CD4-positive, CD25-positive, alpha-beta regulatory T cell (primary cell): ENCODE results near the gene TEKT3. TPM values are rescaled to one million over a fixed set of nuclear protein-coding genes. Genes with fewer than 3 reads are reported as not detected.

Source experiments
- ATAC-seq, 2 donors: fragments of 150-1000 bp; cut with Tn5 transposase; one replicate each; pipeline ENCODE4 v1.10.0; 2021; ENCODE audit warnings: low read depth in 2 of 2, moderate number of reproducible peaks in 2 of 2, moderate library complexity in 1 of 2
- DNase-seq, 3 donors: peaks; one replicate each; pipeline versions ENCODE4 v3.0.0 to v3.0.0-alpha.2; 2012 to 2022; ENCODE audit warnings: mixed read lengths in 1 of 3
- H3K27ac ChIP-seq: one replicate; pipeline ENCODE4 v1.7.0; 2013; ENCODE audit warnings: mild to moderate bottlenecking, low read length; ENCODE audit not compliant: insufficient read depth, poor library complexity, severe bottlenecking
- H3K27me3 ChIP-seq: one replicate; pipeline ENCODE4 v1.7.0; 2013; ENCODE audit warnings: low read length; ENCODE audit not compliant: control insufficient read depth, insufficient read depth
- H3K36me3 ChIP-seq: one replicate; pipeline ENCODE4 v1.7.0; 2013; ENCODE audit warnings: mild to moderate bottlenecking, low read length, moderate library complexity; ENCODE audit not compliant: control insufficient read depth, insufficient read depth
- H3K4me1 ChIP-seq: 2 replicates; pipeline ENCODE4 v1.7.0; 2013; ENCODE audit warnings: mild to moderate bottlenecking, low read length; ENCODE audit not compliant: insufficient read depth, control insufficient read depth, poor library complexity, severe bottlenecking
- H3K4me3 ChIP-seq: one replicate; pipeline ENCODE4 v1.7.0; 2013; ENCODE audit warnings: low read depth, mild to moderate bottlenecking, low read length, moderate library complexity
- H3K9me3 ChIP-seq, 2 experiments: 1 replicate in 1 of 2; 2 replicates in 1 of 2; pipeline ENCODE4 v1.7.0; 2013; ENCODE audit warnings: low read length in 2 of 2, mild to moderate bottlenecking in 1 of 2, moderate library complexity in 1 of 2; ENCODE audit not compliant: control insufficient read depth in 2 of 2
- H3K27ac Mint-ChIP-seq, 3 donors: one replicate each; pipeline ENCODE4 v1.8.0; 2020 to 2022; ENCODE audit warnings: mild to moderate bottlenecking in 3 of 3, mixed read lengths in 3 of 3, moderate library complexity in 2 of 3
- H3K27me3 Mint-ChIP-seq: one replicate; pipeline ENCODE4 v1.8.0; 2022; ENCODE audit warnings: mild to moderate bottlenecking, mixed read lengths
- H3K36me3 Mint-ChIP-seq: one replicate; pipeline ENCODE4 v1.8.0; 2020; ENCODE audit warnings: mixed read lengths
- H3K4me1 Mint-ChIP-seq, 4 donors: one replicate each; pipeline ENCODE4 v1.8.0; 2020 to 2022; ENCODE audit warnings: mixed read lengths in 4 of 4, mild to moderate bottlenecking in 1 of 4
- H3K4me3 Mint-ChIP-seq, 4 donors: one replicate each; pipeline ENCODE4 v1.8.0; 2020 to 2022; ENCODE audit warnings: mild to moderate bottlenecking in 4 of 4, mixed read lengths in 4 of 4, moderate library complexity in 3 of 4
- H3K9me3 Mint-ChIP-seq, 7 donors: one replicate each; pipeline ENCODE4 v1.8.0; 2020 to 2022; ENCODE audit warnings: mixed read lengths in 7 of 7, mild to moderate bottlenecking in 3 of 7, moderate library complexity in 2 of 7
- polyA plus RNA-seq, 4 donors: library from polyadenylated mRNA; unstranded; fragments of 300-500 nt; fragmentation: Illumina TruSeq; gene quantifications; one replicate each; pipeline ENCODE4 v1.2.3, GENCODE V29; 2021
- total RNA-seq: library from RNA; stranded (reverse); gene quantifications from one replicate; pipeline ENCODE4 v1.2.3, GENCODE V29; 2022

Gene TEKT3
- total and polyA plus RNA-seq, 5 donors from 2014 or later = 0.34 to 1.2 TPM; not detected in 3

- no peak overlapping the region for H3K4me3 Mint-ChIP-seq
- DNase-seq (no peak), ATAC-seq (no peak)
- H3K4me1 Mint-ChIP-seq = no peaks in the 10 kb centered on the region
- peaks cover 21% of the 10 kb centered on the region for H3K27me3 Mint-ChIP-seq
- H3K9me3 Mint-ChIP-seq = peaks cover 0 to 3% (median 0%) of the 10 kb centered on the region in 7 donors
- Histone ChIP-seq H3K9me3 (no peaks in the 10 kb centered on the region), H3K27ac (no peak overlapping the region), H3K36me3 (no peaks in the 10 kb centered on the region), H3K4me1 (no peaks in the 10 kb centered on the region), H3K4me3 (no peak overlapping the region), H3K27me3 (peaks cover 24% of the 10 kb centered on the region)
- no peak overlapping the region for H3K27ac Mint-ChIP-seq
- H3K36me3 Mint-ChIP-seq = no peaks in the 10 kb centered on the region
These were observed 39.0 kb upstream of the TEKT3 start for GRCh38 chr17:15380446-15380845.

GRCh38 chr17:15379659-15380058 lies 38.3 kb upstream of the TEKT3 start:
- no peak for DNase-seq
- no peak overlapping the region for H3K4me3 Mint-ChIP-seq
- H3K36me3 ChIP-seq = no peaks in the 10 kb centered on the region
- no peaks in the 10 kb centered on the region for H3K4me1 Mint-ChIP-seq
- H3K27ac ChIP-seq = no peak overlapping the region
- H3K9me3 Mint-ChIP-seq = peaks cover 0 to 5% (median 0%) of the 10 kb centered on the region in 7 donors
- H3K36me3 Mint-ChIP-seq = no peaks in the 10 kb centered on the region
- peaks cover 21% of the 10 kb centered on the region for H3K27me3 Mint-ChIP-seq
- H3K9me3 ChIP-seq = no peaks in the 10 kb centered on the region
- H3K4me1 ChIP-seq = no peaks in the 10 kb centered on the region
- H3K27ac Mint-ChIP-seq = no peak overlapping the region
- H3K27me3 ChIP-seq = peaks cover 22% of the 10 kb centered on the region
- no peak for ATAC-seq
- H3K4me3 ChIP-seq = no peak overlapping the region

GRCh38 chr17:15378243-15378642 lies 36.8 kb upstream of the TEKT3 start:
- no peak overlapping the region for H3K27ac Mint-ChIP-seq
- H3K36me3 Mint-ChIP-seq = no peaks in the 10 kb centered on the region

GRCh38 chr17:15377616-15378015 lies 36.2 kb upstream of the TEKT3 start:
- Mint-ChIP-seq H3K4me1 (no peaks in the 10 kb centered on the region), H3K27me3 (peaks cover 7% of the 10 kb centered on the region), H3K27ac (no peak overlapping the region), H3K36me3 (no peaks in the 10 kb centered on the region), H3K4me3 (no peak overlapping the region), H3K9me3 (peaks cover 0 to 5% (median 0%) of the 10 kb centered on the region in 7 donors)
- Histone ChIP-seq H3K4me3 (no peak overlapping the region), H3K4me1 (no peaks in the 10 kb centered on the region), H3K9me3 (no peaks in the 10 kb centered on the region), H3K36me3 (no peaks in the 10 kb centered on the region), H3K27me3 (peaks cover 14% of the 10 kb centered on the region), H3K27ac (no peak overlapping the region)
- ATAC-seq (no peak), DNase-seq (no peak)

More at GRCh38 chr17:15378243-15378642, 36.8 kb upstream of the TEKT3 start:
- peaks cover 0 to 5% (median 0%) of the 10 kb centered on the region in 7 donors for H3K9me3 Mint-ChIP-seq
- no peak overlapping the region for H3K4me3 Mint-ChIP-seq
- H3K4me1 Mint-ChIP-seq = no peaks in the 10 kb centered on the region
- H3K27me3 ChIP-seq = peaks cover 17% of the 10 kb centered on the region
- H3K27me3 Mint-ChIP-seq = peaks cover 12% of the 10 kb centered on the region
- no peaks in the 10 kb centered on the region for H3K4me1 ChIP-seq
- H3K36me3 ChIP-seq = no peaks in the 10 kb centered on the region
- H3K4me3 ChIP-seq = no peak overlapping the region
- no peak overlapping the region for H3K27ac ChIP-seq
- no peaks in the 10 kb centered on the region for H3K9me3 ChIP-seq
- ATAC-seq (no peak), DNase-seq (no peak)

GRCh38 chr17:15377200-15377599 lies 35.8 kb upstream of the TEKT3 start:
- Histone ChIP-seq H3K27ac (no peak overlapping the region), H3K36me3 (no peaks in the 10 kb centered on the region), H3K9me3 (no peaks in the 10 kb centered on the region), H3K4me1 (no peaks in the 10 kb centered on the region), H3K27me3 (peaks cover 13% of the 10 kb centered on the region), H3K4me3 (no peak overlapping the region)
- ATAC-seq (no peak), DNase-seq (no peak)
- Mint-ChIP-seq H3K4me3 (no peak overlapping the region), H3K9me3 (peaks cover 0 to 5% (median 0%) of the 10 kb centered on the region in 7 donors), H3K36me3 (no peaks in the 10 kb centered on the region), H3K4me1 (no peaks in the 10 kb centered on the region), H3K27me3 (peaks cover 7% of the 10 kb centered on the region), H3K27ac (no peak overlapping the region)

GRCh38 chr17:15371376-15372130 lies 30.2 kb upstream of the TEKT3 start:
- Histone ChIP-seq H3K9me3 (no peaks in the 10 kb centered on the region), H3K4me3 (no peak overlapping the region), H3K36me3 (no peaks in the 10 kb centered on the region), H3K27me3 (no peaks in the 10 kb centered on the region), H3K4me1 (no peaks in the 10 kb centered on the region), H3K27ac (no peak overlapping the region)
- Mint-ChIP-seq H3K36me3 (no peaks in the 10 kb centered on the region), H3K9me3 (peaks cover 0 to 3% (median 0%) of the 10 kb centered on the region in 7 donors), H3K4me3 (no peak overlapping the region), H3K27me3 (peaks cover 6% of the 10 kb centered on the region), H3K4me1 (no peaks in the 10 kb centered on the region), H3K27ac (no peak overlapping the region)
- no peak for ATAC-seq
- no peak for DNase-seq

- no peak overlapping the region for H3K27ac ChIP-seq
- Mint-ChIP-seq H3K27me3 (peaks cover 6% of the 10 kb centered on the region), H3K9me3 (peaks cover 0 to 3% (median 0%) of the 10 kb centered on the region in 7 donors), H3K4me3 (no peak overlapping the region), H3K36me3 (no peaks in the 10 kb centered on the region), H3K4me1 (no peaks in the 10 kb centered on the region), H3K27ac (no peak overlapping the region)
- no peak for ATAC-seq
- no peak overlapping the region for H3K4me3 ChIP-seq
- no peaks in the 10 kb centered on the region for H3K4me1 ChIP-seq
- H3K36me3 ChIP-seq = no peaks in the 10 kb centered on the region
- H3K9me3 ChIP-seq = no peaks in the 10 kb centered on the region
- no peak for DNase-seq
- H3K27me3 ChIP-seq = no peaks in the 10 kb centered on the region
These were observed 27.2 kb upstream of the TEKT3 start for GRCh38 chr17:15368600-15368999.

GRCh38 chr17:15366026-15366425 lies 24.6 kb upstream of the TEKT3 start:
- no peak for ATAC-seq
- DNase-seq = no peak
- H3K27me3 Mint-ChIP-seq = no peaks in the 10 kb centered on the region
- no peaks in the 10 kb centered on the region for H3K36me3 ChIP-seq
- H3K36me3 Mint-ChIP-seq = no peaks in the 10 kb centered on the region
- H3K4me1 Mint-ChIP-seq = no peaks in the 10 kb centered on the region
- H3K9me3 ChIP-seq = no peaks in the 10 kb centered on the region
- H3K27ac ChIP-seq = no peak overlapping the region
- H3K4me3 Mint-ChIP-seq = no peak overlapping the region
- H3K27me3 ChIP-seq = no peaks in the 10 kb centered on the region
- H3K4me1 ChIP-seq = no peaks in the 10 kb centered on the region
- no peak overlapping the region for H3K27ac Mint-ChIP-seq
- no peak overlapping the region for H3K4me3 ChIP-seq
- H3K9me3 Mint-ChIP-seq = peaks cover 0 to 5% (median 0%) of the 10 kb centered on the region in 7 donors
